SU-DHL-6 (cell line): Measurements from ENCODE around the gene PRSS21.

Source experiments
- H2AFZ ChIP-seq: fragments of 200-600 bp; sonication (generic); 2 replicates; pipeline ENCODE4 v1.6.1; 2014; ENCODE audit warnings: low read depth, mild to moderate bottlenecking, moderate library complexity, mixed read lengths, antibody characterized with exemption, low read length; ENCODE audit not compliant: severe bottlenecking
- H3F3A ChIP-seq: fragments of 200-600 bp; shearing (Covaris generic); 2 replicates; pipeline ENCODE4 v1.6.0; 2016; ENCODE audit warnings: antibody characterized with exemption, mild to moderate bottlenecking; ENCODE audit not compliant: insufficient read depth
- H3K27ac ChIP-seq: fragments of 200-600 bp; sonication (generic); 2 replicates; pipeline ENCODE4 v1.5.1; 2016; ENCODE audit warnings: low read depth, mild to moderate bottlenecking, low read length, moderate library complexity, mixed read lengths
- H3K27me3 ChIP-seq: fragments of 200-600 bp; sonication (generic), shearing (Covaris generic); 2 replicates; pipeline ENCODE4 v1.6.0; 2014; ENCODE audit warnings: mild to moderate bottlenecking, low read length
- H3K36me3 ChIP-seq: fragments of 200-600 bp; sonication (generic); 2 replicates; pipeline ENCODE4 v1.6.1; 2014; ENCODE audit warnings: mild to moderate bottlenecking, low read length, mixed read lengths
- H3K4me2 ChIP-seq: fragments of 300-600, 200-600 bp; shearing (Covaris generic), sonication (generic); 2 replicates; pipeline ENCODE4 v1.6.0; 2014; ENCODE audit warnings: low read length, low read depth, mild to moderate bottlenecking; ENCODE audit not compliant: poor library complexity, severe bottlenecking
- H3K4me3 ChIP-seq: fragments of 200-600 bp; sonication (generic); 2 replicates; pipeline ENCODE4 v1.5.1; 2014; ENCODE audit warnings: antibody characterized with exemption, low read length, mild to moderate bottlenecking, mixed read lengths; ENCODE audit not compliant: insufficient read depth, poor library complexity, severe bottlenecking
- H3K79me2 ChIP-seq: fragments of 200-600 bp; sonication (generic); 2 replicates; pipeline ENCODE4 v1.6.1; 2014; ENCODE audit warnings: mild to moderate bottlenecking, low read length, moderate library complexity; ENCODE audit not compliant: insufficient read depth
- H3K9ac ChIP-seq: fragments of 200-600 bp; sonication (generic); 2 replicates; pipeline ENCODE4 v1.7.0; 2014; ENCODE audit warnings: mild to moderate bottlenecking, low read length
- H3K9me2 ChIP-seq: fragments of 200-600 bp; sonication (generic); replicated peaks from 2 replicates; pipeline ENCODE4 v1.6.1; 2014; ENCODE audit warnings: low read length; ENCODE audit not compliant: insufficient read depth
- H3K9me3 ChIP-seq: fragments of 200-600 bp; sonication (generic); 2 replicates; pipeline ENCODE4 v1.6.1; 2014; ENCODE audit warnings: low read length, mixed read lengths; ENCODE audit not compliant: insufficient read depth
- H4K20me1 ChIP-seq: fragments of 200-600 bp; sonication (generic); 2 replicates; pipeline ENCODE4 v1.6.1; 2014; ENCODE audit warnings: low read depth, mild to moderate bottlenecking, antibody characterized with exemption, low read length, moderate library complexity, mixed read lengths
- CTCF ChIP-seq: fragments of 200-600 bp; sonication (generic); IDR thresholded peaks from one replicate; pipeline ENCODE4 v1.5.1; 2017; ENCODE audit warnings: antibody characterized with exemption, mild to moderate bottlenecking, low read length, moderate library complexity; ENCODE audit not compliant: insufficient read depth, poor library complexity, severe bottlenecking
- EZH2phosphoT487 ChIP-seq: fragments of 200-600 bp; sonication (generic), shearing (Covaris generic); conservative IDR thresholded peaks from 2 replicates; pipeline ENCODE4 v1.6.1; 2018; ENCODE audit warnings: mild to moderate bottlenecking, antibody characterized with exemption, low read length, moderate library complexity, mixed read lengths

Gene PRSS21

GRCh38 chr16:2795395-2796143 lies 21.5 kb upstream of the PRSS21 start:
- H3K4me2 ChIP-seq, result no peak overlapping the region
- TF ChIP-seq EZH2phosphoT487, result no peak
- no peak for TF ChIP-seq CTCF
- H3K9me3 ChIP-seq, result no peaks in the 10 kb centered on the region
- H2AFZ ChIP-seq, result no peak overlapping the region
- no peaks in the 10 kb centered on the region for H3K36me3 ChIP-seq
- no peak overlapping the region for H3K27ac ChIP-seq
- H3K79me2 ChIP-seq, result no peaks in the 10 kb centered on the region
- H3K4me3 ChIP-seq, result no peak overlapping the region
- H4K20me1 ChIP-seq, result no peaks in the 10 kb centered on the region
- H3F3A ChIP-seq, result no peaks in the 10 kb centered on the region
- H3K9ac ChIP-seq, result no peak overlapping the region
- H3K9me2 ChIP-seq, result no peaks in the 10 kb centered on the region
- no peaks in the 10 kb centered on the region for H3K27me3 ChIP-seq

GRCh38 chr16:2798723-2799204 lies 18.3 kb upstream of the PRSS21 start:
- no peaks in the 10 kb centered on the region for H3K9me3 ChIP-seq
- H3K27ac ChIP-seq, result no peak overlapping the region
- no peak overlapping the region for H3K4me3 ChIP-seq
- TF ChIP-seq CTCF (no peak), EZH2phosphoT487 (no peak)
- H3K4me2 ChIP-seq, result no peak overlapping the region
- no peaks in the 10 kb centered on the region for H3K79me2 ChIP-seq
- no peaks in the 10 kb centered on the region for H3K9me2 ChIP-seq
- H2AFZ ChIP-seq, result no peak overlapping the region
- H3F3A ChIP-seq, result no peaks in the 10 kb centered on the region
- no peaks in the 10 kb centered on the region for H3K36me3 ChIP-seq
- no peaks in the 10 kb centered on the region for H3K27me3 ChIP-seq
- no peaks in the 10 kb centered on the region for H4K20me1 ChIP-seq
- no peak overlapping the region for H3K9ac ChIP-seq

- Histone ChIP-seq H3K9me3 (no peaks in the 10 kb centered on the region), H3K27ac (no peak overlapping the region), H3F3A (no peaks in the 10 kb centered on the region), H3K4me2 (no peak overlapping the region), H3K9me2 (no peaks in the 10 kb centered on the region), H2AFZ (no peak overlapping the region), H3K27me3 (no peaks in the 10 kb centered on the region), H3K9ac (no peak overlapping the region), H3K4me3 (no peak overlapping the region), H4K20me1 (no peaks in the 10 kb centered on the region), H3K79me2 (no peaks in the 10 kb centered on the region), H3K36me3 (no peaks in the 10 kb centered on the region)
- TF ChIP-seq EZH2phosphoT487 (no peak), CTCF (no peak)
These were observed 17.7 kb upstream of the PRSS21 start for GRCh38 chr16:2799205-2799858.
